Left kidney (tissue), 2 donors: ENCODE results near the gene CFAP97D1. TPM values are rescaled to one million over a fixed set of nuclear protein-coding genes. Genes with fewer than 3 reads are reported as not detected.

Source experiments
- DNase-seq: peaks from one replicate; pipeline ENCODE4 v3.0.0-alpha.2; 2013
- polyA plus RNA-seq: library from polyadenylated mRNA; unstranded; fragments of 120-200 nt; gene quantifications from one replicate; pipeline ENCODE4 v1.2.1, GENCODE V29; 2013; ENCODE audit not compliant: insufficient read length

Gene CFAP97D1
- polyA plus RNA-seq, 1 donor, result 0.10 TPM

- no peak for DNase-seq
Observed at GRCh38 chr17:43827596-43827995, 47.4 kb downstream of the CFAP97D1 start.

GRCh38 chr17:43829738-43830137 is 49.5 kb downstream of the CFAP97D1 start:
- DNase-seq, result no peak

GRCh38 chr17:43830510-43831140 is 50.4 kb downstream of the CFAP97D1 start:
- DNase-seq, result no peak

GRCh38 chr17:43831633-43832032 is 51.4 kb downstream of the CFAP97D1 start:
- no peak for DNase-seq

GRCh38 chr17:43832168-43832975 is 52.1 kb downstream of the CFAP97D1 start:
- no peak for DNase-seq

- DNase-seq, result peak; percentile 78
Observed at GRCh38 chr17:43832976-43833829, 53.0 kb downstream of the CFAP97D1 start, which contains the start of gene MPP3. MPP3 (minus strand) TSS chr17:43833146; CDS start chr17:43831906, 1,240 bp downstream.

GRCh38 chr17:43834106-43834505 is 53.9 kb downstream of the CFAP97D1 start:
- DNase-seq, result no peak

Other genes with a start within 250 kb of the CFAP97D1 start
- gene ETV4, start 234.1 kb upstream of the CFAP97D1 start, polyA plus RNA-seq, result 43.6 TPM
- 15.5 TPM for gene MEOX1, start 118.5 kb upstream of the CFAP97D1 start, polyA plus RNA-seq
- 30.9 TPM for gene SOST, start 21.6 kb upstream of the CFAP97D1 start, polyA plus RNA-seq
- gene DUSP3, start 1.5 kb upstream of the CFAP97D1 start, polyA plus RNA-seq, result 58.5 TPM
- 13.6 TPM for gene MPP3, start 52.7 kb downstream of the CFAP97D1 start, polyA plus RNA-seq
- gene CD300LG, start 66.7 kb downstream of the CFAP97D1 start, polyA plus RNA-seq, result 0.70 TPM
- gene MPP2, start 127.1 kb downstream of the CFAP97D1 start, polyA plus RNA-seq, result 6.4 TPM
- gene PPY, start 162.0 kb downstream of the CFAP97D1 start, polyA plus RNA-seq, result 0.45 TPM
- gene PYY, start 173.5 kb downstream of the CFAP97D1 start, polyA plus RNA-seq, result 0.22 TPM
- gene NAGS, start 224.2 kb downstream of the CFAP97D1 start, polyA plus RNA-seq, result 2.0 TPM
- 38.7 TPM for gene TMEM101, start 234.5 kb downstream of the CFAP97D1 start, polyA plus RNA-seq